Testis (tissue), 2 donors: ENCODE measurements around the gene AVPR2.

Source experiments
- POLR2A ChIP-seq: fragments of 450-650 bp; IDR thresholded peaks from one replicate; pipeline ENCODE4 v1.6.1; 2017; ENCODE audit warnings: antibody characterized with exemption, mild to moderate bottlenecking, moderate library complexity
- TF ChIP-seq, protein P1 (sequence below), 3 experiments: fragments of 450-650 bp in 2 of 3; fragments of 200-600 bp in 1 of 3; sonication (generic) in 1 of 3; IDR thresholded peaks; one replicate each; pipeline ENCODE4 v1.5.1; 2016 to 2019; ENCODE audit warnings: antibody characterized with exemption in 3 of 3, mild to moderate bottlenecking in 2 of 3, moderate library complexity in 1 of 3

DNA sequence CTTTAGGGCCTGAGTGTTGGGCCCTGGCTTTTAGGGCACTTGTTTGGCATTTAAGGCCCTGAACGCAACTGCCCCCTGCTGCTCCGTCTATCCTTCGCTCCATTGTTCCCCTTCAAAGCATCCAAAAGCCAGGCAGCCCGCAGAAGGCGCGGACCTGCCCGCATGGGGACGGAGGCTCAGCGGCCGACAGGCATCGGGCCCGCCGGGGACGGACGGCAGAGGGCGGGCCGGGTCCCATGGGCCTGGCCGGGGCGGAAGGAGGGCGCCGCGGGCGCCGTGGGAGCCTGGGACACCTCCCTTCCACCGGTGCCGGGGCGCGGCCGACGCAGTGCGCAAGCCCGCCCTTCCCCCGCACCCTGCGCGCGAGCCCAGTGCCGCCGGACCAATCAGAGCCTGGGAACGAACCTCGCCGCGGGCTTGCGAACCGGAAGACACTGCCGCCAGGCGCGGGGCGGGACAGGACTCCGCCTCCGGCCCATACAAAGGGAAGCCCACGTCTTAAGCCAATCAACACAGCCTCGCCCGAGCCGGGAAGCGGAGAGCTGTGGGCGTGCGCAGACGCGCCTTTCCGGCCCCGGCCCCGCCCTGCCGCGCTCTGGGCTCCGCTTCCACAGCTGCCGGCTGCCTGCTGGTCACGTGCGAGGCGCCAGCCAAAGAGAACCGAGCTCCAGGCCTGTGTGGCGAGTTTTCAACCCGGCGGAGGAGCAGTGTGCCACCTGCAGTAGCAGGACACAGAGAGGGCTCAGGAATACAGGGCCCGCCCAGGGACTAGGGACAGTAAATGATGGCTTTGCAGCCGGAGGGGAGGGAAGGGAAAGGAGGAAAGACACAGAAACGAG is 23.7 kb downstream of the AVPR2 start:
- TF ChIP-seq, protein P1, sequence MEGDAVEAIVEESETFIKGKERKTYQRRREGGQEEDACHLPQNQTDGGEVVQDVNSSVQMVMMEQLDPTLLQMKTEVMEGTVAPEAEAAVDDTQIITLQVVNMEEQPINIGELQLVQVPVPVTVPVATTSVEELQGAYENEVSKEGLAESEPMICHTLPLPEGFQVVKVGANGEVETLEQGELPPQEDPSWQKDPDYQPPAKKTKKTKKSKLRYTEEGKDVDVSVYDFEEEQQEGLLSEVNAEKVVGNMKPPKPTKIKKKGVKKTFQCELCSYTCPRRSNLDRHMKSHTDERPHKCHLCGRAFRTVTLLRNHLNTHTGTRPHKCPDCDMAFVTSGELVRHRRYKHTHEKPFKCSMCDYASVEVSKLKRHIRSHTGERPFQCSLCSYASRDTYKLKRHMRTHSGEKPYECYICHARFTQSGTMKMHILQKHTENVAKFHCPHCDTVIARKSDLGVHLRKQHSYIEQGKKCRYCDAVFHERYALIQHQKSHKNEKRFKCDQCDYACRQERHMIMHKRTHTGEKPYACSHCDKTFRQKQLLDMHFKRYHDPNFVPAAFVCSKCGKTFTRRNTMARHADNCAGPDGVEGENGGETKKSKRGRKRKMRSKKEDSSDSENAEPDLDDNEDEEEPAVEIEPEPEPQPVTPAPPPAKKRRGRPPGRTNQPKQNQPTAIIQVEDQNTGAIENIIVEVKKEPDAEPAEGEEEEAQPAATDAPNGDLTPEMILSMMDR (IDR thresholded peaks at IDR 0.05): no peak
- TF ChIP-seq POLR2A: no peak
